ENCODE data around the gene GRIK3.

DNA sequence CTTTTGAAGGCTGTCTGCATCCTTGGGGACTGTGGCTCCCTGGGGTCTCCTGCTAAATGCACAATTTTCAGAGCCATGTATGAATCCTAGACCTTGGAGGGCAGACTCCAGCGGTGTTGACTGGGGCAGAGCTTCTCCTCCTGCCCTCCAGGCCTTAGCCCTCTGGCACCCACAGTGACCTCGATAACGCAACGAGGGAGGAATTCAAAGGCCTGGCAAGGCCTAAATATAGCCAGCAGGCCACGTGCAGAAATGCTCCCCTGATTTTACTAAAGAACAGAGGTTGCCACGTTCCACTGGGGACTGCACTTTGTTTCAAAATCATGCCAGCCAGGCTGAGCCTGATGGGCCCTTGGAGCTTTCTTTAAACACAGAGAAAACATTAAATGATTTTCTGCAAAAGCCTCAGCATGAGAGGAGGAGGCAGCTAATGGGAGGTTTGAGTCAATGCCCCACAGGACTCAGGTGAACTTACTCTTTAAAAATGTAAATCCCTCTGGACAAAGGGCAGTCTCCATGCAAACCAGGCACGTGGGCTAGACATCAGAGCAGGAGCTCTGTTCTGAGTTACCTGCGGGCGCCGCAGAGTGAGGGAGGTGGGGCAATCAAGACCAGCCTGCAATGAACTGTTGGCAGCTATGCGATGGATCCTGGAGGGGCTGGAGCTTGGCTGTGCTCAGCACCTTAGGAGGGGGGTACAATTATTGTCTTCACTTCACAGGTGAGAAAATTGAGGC lies 28.0 kb downstream of the GRIK3 start:
- TF ChIP-seq, protein P1, sequence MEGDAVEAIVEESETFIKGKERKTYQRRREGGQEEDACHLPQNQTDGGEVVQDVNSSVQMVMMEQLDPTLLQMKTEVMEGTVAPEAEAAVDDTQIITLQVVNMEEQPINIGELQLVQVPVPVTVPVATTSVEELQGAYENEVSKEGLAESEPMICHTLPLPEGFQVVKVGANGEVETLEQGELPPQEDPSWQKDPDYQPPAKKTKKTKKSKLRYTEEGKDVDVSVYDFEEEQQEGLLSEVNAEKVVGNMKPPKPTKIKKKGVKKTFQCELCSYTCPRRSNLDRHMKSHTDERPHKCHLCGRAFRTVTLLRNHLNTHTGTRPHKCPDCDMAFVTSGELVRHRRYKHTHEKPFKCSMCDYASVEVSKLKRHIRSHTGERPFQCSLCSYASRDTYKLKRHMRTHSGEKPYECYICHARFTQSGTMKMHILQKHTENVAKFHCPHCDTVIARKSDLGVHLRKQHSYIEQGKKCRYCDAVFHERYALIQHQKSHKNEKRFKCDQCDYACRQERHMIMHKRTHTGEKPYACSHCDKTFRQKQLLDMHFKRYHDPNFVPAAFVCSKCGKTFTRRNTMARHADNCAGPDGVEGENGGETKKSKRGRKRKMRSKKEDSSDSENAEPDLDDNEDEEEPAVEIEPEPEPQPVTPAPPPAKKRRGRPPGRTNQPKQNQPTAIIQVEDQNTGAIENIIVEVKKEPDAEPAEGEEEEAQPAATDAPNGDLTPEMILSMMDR (IDR thresholded peaks at IDR 0.05), result no peak
- no peak for TF ChIP-seq POLR2A (IDR thresholded peaks at IDR 0.05)
- TF ChIP-seq POLR2AphosphoS5 (IDR thresholded peaks at IDR 0.05), result no peak
- TF ChIP-seq EP300 (IDR thresholded peaks at IDR 0.05), result no peak

Measured in stomach (tissue), 4 donors.